ENCODE data around the gene TMEM187.

- no peak for TF ChIP-seq ZFX (IDR thresholded peaks at IDR 0.05; ENCODE audit: borderline replicate concordance)
- no peak for TF ChIP-seq CTCF (IDR thresholded peaks at IDR 0.05)
Observed at GRCh38 chrX:153952373-153953026, 20.1 kb upstream of the TMEM187 start.

Data from 22Rv1 (cell line).